GM08714 (cell line): Measurements from ENCODE around the gene GANC.
A peak's percentile ranks its signal among the peaks of the same experiment; 100 is the strongest.
"Not testable (repeated sequence)": the region's sequence is repeated elsewhere in the genome, so short reads cannot be mapped to it uniquely, and the experiment has no call there.

Experiments used
- H3K4me3 ChIP-seq: fragments of 200-500 bp; sonication (Bioruptor generic); 2 replicates; pipeline ENCODE4 v1.5.1; 2014; ENCODE audit warnings: mild to moderate bottlenecking, low read length, inconsistent platforms
- ZNF274 ChIP-seq: IDR thresholded peaks from 2 replicates; pipeline ENCODE4 v1.6.1; 2012; ENCODE audit warnings: mild to moderate bottlenecking, low read depth, low read length

GANC gene

GRCh38 chr15:42273900-42274701 is 1.1 kb downstream of the GANC start:
- peak overlapping the region; percentile 82 for H3K4me3 ChIP-seq
- TF ChIP-seq ZNF274: no peak

GRCh38 chr15:42274702-42274989 is 1.6 kb downstream of the GANC start:
- H3K4me3 ChIP-seq: peak overlapping the region; percentile 82
- TF ChIP-seq ZNF274: no peak

GRCh38 chr15:42275780-42276391 is 2.9 kb downstream of the GANC start:
- H3K4me3 ChIP-seq: no peak overlapping the region; the same call in 1 of the 2 replicates
- TF ChIP-seq ZNF274: no peak

GRCh38 chr15:42276762-42277161 is 3.8 kb downstream of the GANC start:
- H3K4me3 ChIP-seq: no peak overlapping the region
- TF ChIP-seq ZNF274: no peak

- TF ChIP-seq ZNF274: no peak
- no peak overlapping the region for H3K4me3 ChIP-seq
Observed at GRCh38 chr15:42279234-42279723, 6.3 kb downstream of the GANC start.

- H3K4me3 ChIP-seq: no peak overlapping the region
- TF ChIP-seq ZNF274: no peak
Observed at GRCh38 chr15:42282344-42282743, 9.3 kb downstream of the GANC start.

- H3K4me3 ChIP-seq: no peak overlapping the region
- no peak for TF ChIP-seq ZNF274
Observed at GRCh38 chr15:42282926-42283325, 9.9 kb downstream of the GANC start.

- TF ChIP-seq ZNF274: no peak
Observed at GRCh38 chr15:42283671-42284070, 10.7 kb downstream of the GANC start.

GRCh38 chr15:42284551-42284950 is 11.6 kb downstream of the GANC start:
- TF ChIP-seq ZNF274: no peak
- no peak overlapping the region for H3K4me3 ChIP-seq

More at GRCh38 chr15:42283671-42284070, 10.7 kb downstream of the GANC start:
- H3K4me3 ChIP-seq: no peak overlapping the region

- no peak overlapping the region for H3K4me3 ChIP-seq
- TF ChIP-seq ZNF274: no peak
Observed at GRCh38 chr15:42285034-42285433, 12.0 kb downstream of the GANC start.

GRCh38 chr15:42286445-42287029 is 13.5 kb downstream of the GANC start:
- TF ChIP-seq ZNF274: no peak
- H3K4me3 ChIP-seq: no peak overlapping the region

GRCh38 chr15:42287931-42288330 is 14.9 kb downstream of the GANC start:
- H3K4me3 ChIP-seq: no peak overlapping the region
- no peak for TF ChIP-seq ZNF274

GRCh38 chr15:42289166-42289565 is 16.2 kb downstream of the GANC start:
- TF ChIP-seq ZNF274: no peak

GRCh38 chr15:42301004-42301403 is 28.0 kb downstream of the GANC start:
- H3K4me3 ChIP-seq: not testable (repeated sequence)

More at GRCh38 chr15:42289166-42289565, 16.2 kb downstream of the GANC start:
- no peak overlapping the region for H3K4me3 ChIP-seq

- H3K4me3 ChIP-seq: no peak overlapping the region
- TF ChIP-seq ZNF274: no peak
Observed at GRCh38 chr15:42306681-42307080, 33.7 kb downstream of the GANC start.
